IMR-90 (cell line): ENCODE data around the gene PTPRG. TPM values are rescaled to one million over a fixed set of nuclear protein-coding genes. Genes with fewer than 3 reads are reported as not detected.

Experiments
- ATAC-seq: fragments of 200-7000 bp; cut with Tn5 transposase; 2 replicates; pipeline ENCODE4 v1.9.1; 2020; ENCODE audit warnings: low read depth, mild to moderate bottlenecking, moderate library complexity
- BruUV-seq: library from RNA; stranded (reverse); fragments of 400-500 nt; replicated peaks from 2 replicates; lab custom pipeline; 2021; lab: Mats Ljungman, UMichigan
- CTCF ChIA-PET: fragments of 300-600 bp; formaldehyde crosslinking; extraction: SDS; loops from one replicate; lab custom pipeline; 2021; ENCODE audit warnings: antibody characterized with exemption; lab: Yijun Ruan, JAX
- POLR2A ChIA-PET: fragments of 300-600 bp; sonication (Branson Sonifier 250); formaldehyde crosslinking; loops from one replicate; lab custom pipeline; 2022; ENCODE audit warnings: antibody characterized with exemption; ENCODE audit not compliant: unreplicated experiment; lab: Charles Lee
- DNase-seq: peaks from one replicate; pipeline ENCODE4 v3.0.0; 2013
- H2AFZ ChIP-seq: replicated peaks from 2 replicates; pipeline ENCODE3; 2013; ENCODE audit warnings: low read length, mild to moderate bottlenecking; ENCODE audit not compliant: poor library complexity
- H2AK5ac ChIP-seq: 2 replicates; pipeline ENCODE4 v1.6.1; 2013; ENCODE audit warnings: low read depth, low read length, inconsistent platforms
- H2AK9ac ChIP-seq: replicated peaks from 2 replicates; pipeline ENCODE3; 2013; ENCODE audit warnings: mild to moderate bottlenecking, low read depth, low read length, moderate library complexity; ENCODE audit not compliant: poor library complexity
- H2BK120ac ChIP-seq: 2 replicates; pipeline ENCODE4 v1.6.1; 2013; ENCODE audit warnings: low read depth, low read length, inconsistent platforms
- H2BK15ac ChIP-seq: 3 replicates; pipeline ENCODE4 v1.6.1; 2013; ENCODE audit warnings: low read depth, low read length, inconsistent platforms
- H2BK20ac ChIP-seq: 2 replicates; pipeline ENCODE4 v1.6.1; 2013; ENCODE audit warnings: low read depth, mild to moderate bottlenecking, inconsistent platforms, low read length, moderate library complexity
- H2BK5ac ChIP-seq: 2 replicates; pipeline ENCODE4 v1.6.1; 2013; ENCODE audit warnings: mild to moderate bottlenecking, low read depth, low read length, inconsistent platforms; ENCODE audit not compliant: poor library complexity, severe bottlenecking
- H3K14ac ChIP-seq: replicated peaks from 2 replicates; pipeline ENCODE4 v1.6.1; 2013; ENCODE audit warnings: low read depth, low read length, inconsistent platforms
- H3K18ac ChIP-seq: 2 replicates; pipeline ENCODE4 v1.6.1; 2013; ENCODE audit warnings: low read depth, low read length, control low read depth
- H3K23ac ChIP-seq: 2 replicates; pipeline ENCODE4 v1.6.1; 2013; ENCODE audit warnings: low read depth, low read length, inconsistent platforms
- H3K27ac ChIP-seq: 2 replicates; pipeline ENCODE4 v1.5.1; 2013; ENCODE audit warnings: mild to moderate bottlenecking, control low read depth, low read length; ENCODE audit not compliant: insufficient read depth
- H3K27me3 ChIP-seq: 2 replicates; pipeline ENCODE4 v1.6.1; 2013; ENCODE audit warnings: low read length; ENCODE audit not compliant: control insufficient read depth, insufficient read depth
- H3K36me3 ChIP-seq: 2 replicates; pipeline ENCODE4 v1.6.1; 2013; ENCODE audit warnings: low read length, mixed read lengths; ENCODE audit not compliant: control insufficient read depth, insufficient read depth
- H3K4ac ChIP-seq: 2 replicates; pipeline ENCODE4 v1.6.1; 2013; ENCODE audit warnings: low read depth, low read length, inconsistent platforms
- H3K4me1 ChIP-seq: 2 replicates; pipeline ENCODE4 v1.6.1; 2013; ENCODE audit warnings: low read length, mixed read lengths; ENCODE audit not compliant: control insufficient read depth, insufficient read depth
- H3K4me2 ChIP-seq: 2 replicates; pipeline ENCODE4 v1.6.1; 2013; ENCODE audit warnings: low read depth, mild to moderate bottlenecking, control low read depth, low read length, moderate library complexity
- H3K4me3 ChIP-seq: 2 replicates; pipeline ENCODE4 v1.5.1; 2013; ENCODE audit warnings: low read depth, mild to moderate bottlenecking, control low read depth, low read length, moderate library complexity; ENCODE audit not compliant: insufficient read depth
- H3K56ac ChIP-seq: 2 replicates; pipeline ENCODE4 v1.6.1; 2013; ENCODE audit warnings: low read length, inconsistent platforms; ENCODE audit not compliant: insufficient read depth; ENCODE audit errors: extremely low read depth
- H3K79me1 ChIP-seq, 2 experiments: 2 replicates each; pipeline ENCODE4 v1.6.1; 2013; ENCODE audit warnings: low read length in 2 of 2, inconsistent platforms in 1 of 2, low read depth in 1 of 2
- H3K9ac ChIP-seq: 2 replicates; pipeline ENCODE4 v1.6.1; 2013; ENCODE audit warnings: low read depth, low read length, control low read depth
- H3K9me1 ChIP-seq: 2 replicates; pipeline ENCODE4 v1.6.1; 2013; ENCODE audit warnings: low read length, inconsistent platforms; ENCODE audit not compliant: insufficient read depth
- H3K9me3 ChIP-seq: 2 replicates; pipeline ENCODE4 v1.6.1; 2013; ENCODE audit warnings: low read length; ENCODE audit not compliant: control insufficient read depth, insufficient read depth
- H4K20me1 ChIP-seq: 2 replicates; pipeline ENCODE4 v1.6.1; 2013; ENCODE audit warnings: low read length, inconsistent platforms; ENCODE audit not compliant: insufficient read depth
- H4K5ac ChIP-seq: 2 replicates; pipeline ENCODE4 v1.6.1; 2013; ENCODE audit warnings: mild to moderate bottlenecking, low read depth, low read length, control low read depth
- H4K8ac ChIP-seq, 2 experiments: 2 replicates each; pipeline ENCODE4 v1.6.1; 2013; ENCODE audit warnings: low read depth in 2 of 2, low read length in 2 of 2, control low read depth in 1 of 2, inconsistent platforms in 1 of 2
- H4K91ac ChIP-seq: 2 replicates; pipeline ENCODE4 v1.6.1; 2013; ENCODE audit warnings: low read depth, low read length, inconsistent platforms; ENCODE audit not compliant: insufficient read depth
- BHLHE40 ChIP-seq: fragments of 150-350 bp; IDR thresholded peaks from 2 replicates; pipeline ENCODE4 v1.6.1; 2016; ENCODE audit warnings: mild to moderate bottlenecking, low read depth, low read length
- CEBPB ChIP-seq: IDR thresholded peaks from 2 replicates; pipeline ENCODE4 v1.6.1; 2012; ENCODE audit warnings: low read depth, low read length, improper control_type of control experiment
- CHD1 ChIP-seq: IDR thresholded peaks from 2 replicates; pipeline ENCODE4 v1.6.1; 2012; ENCODE audit warnings: low read depth, low read length, improper control_type of control experiment
- ELK1 ChIP-seq: fragments of 150-350 bp; IDR thresholded peaks from 2 replicates; pipeline ENCODE4 v1.6.1; 2016; ENCODE audit warnings: low read depth, mild to moderate bottlenecking, low read length, moderate library complexity, borderline replicate concordance
- FOS ChIP-seq: fragments of 150-350 bp; IDR thresholded peaks from 2 replicates; pipeline ENCODE4 v1.6.1; 2016; ENCODE audit warnings: low read depth, low read length
- MAFK ChIP-seq: IDR thresholded peaks from 2 replicates; pipeline ENCODE4 v1.6.1; 2012; ENCODE audit warnings: low read depth, low read length, improper control_type of control experiment
- MAZ ChIP-seq: IDR thresholded peaks from 2 replicates; pipeline ENCODE4 v1.6.1; 2012; ENCODE audit warnings: low read depth, mild to moderate bottlenecking, low read length, improper control_type of control experiment, moderate library complexity, borderline replicate concordance
- MXI1 ChIP-seq: IDR thresholded peaks from 2 replicates; pipeline ENCODE4 v1.6.1; 2012; ENCODE audit warnings: low read depth, mild to moderate bottlenecking, low read length, moderate library complexity, borderline replicate concordance
- POLR2A ChIP-seq: IDR thresholded peaks from 2 replicates; pipeline ENCODE4 v1.6.1; 2012; ENCODE audit warnings: mild to moderate bottlenecking, low read depth, low read length
- RCOR1 ChIP-seq: IDR thresholded peaks from 2 replicates; pipeline ENCODE4 v1.6.1; 2012; ENCODE audit warnings: mild to moderate bottlenecking, low read length, improper control_type of control experiment; ENCODE audit not compliant: insufficient replicate concordance
- SMC3 ChIP-seq: fragments of 150-350 bp; IDR thresholded peaks from 2 replicates; pipeline ENCODE4 v1.6.1; 2016; ENCODE audit warnings: low read depth, mild to moderate bottlenecking, antibody characterized with exemption, low read length, moderate library complexity
- WGBS, 2 experiments: methylation state at CpG; one replicate each; pipeline versions ENCODE4 v1.1.5 to v1.1.7; 2013; ENCODE audit warnings: missing lambda C conversion rate in 2 of 2; ENCODE audit not compliant: insufficient read length in 1 of 2; ENCODE audit errors: extremely low coverage in 2 of 2; 5-methylcytosine and 5-hydroxymethylcytosine counted together
- dilution Hi-C: fragments of 300-500 bp; cut with HindIII; formaldehyde crosslinking; loops from one replicate; pipeline ENCODE4 v1.14.3; 2018; ENCODE audit warnings: low sequenced_read_pairs; ENCODE audit not compliant: unreplicated experiment
- in situ Hi-C: fragments of 300-500 bp; cut with MboI; formaldehyde crosslinking; loops from 3 replicates; pipeline ENCODE4 v1.14.3; 2019; ENCODE audit warnings: low sequenced_read_pairs, inconsistent platforms, mixed read lengths
- intact Hi-C: fragments of 100-400 bp; cut with micrococcal nuclease; formaldehyde crosslinking; loops from 2 replicates; pipeline ENCODE4 v1.10.0; 2022
- polyA plus RNA-seq, 3 experiments: library from polyadenylated mRNA; depleted of rRNA; stranded (reverse); fragments of >200 nt; gene quantifications; 2 replicates each; pipeline ENCODE4 v1.2.3, GENCODE V29; 2012; ENCODE audit warnings: low replicate concordance in 1 of 3
- total RNA-seq: library from RNA; depleted of rRNA; stranded (reverse); fragments of >200 nt; gene quantifications from 2 replicates; pipeline ENCODE4 v1.2.3, GENCODE V29; 2012
- TF ChIP-seq, protein P1 (sequence below): fragments of 150-350 bp; IDR thresholded peaks from 2 replicates; pipeline ENCODE4 v1.6.1; 2017; ENCODE audit warnings: mild to moderate bottlenecking, antibody characterized with exemption, low read length, low read depth

Gene PTPRG
- total and polyA plus RNA-seq, 2 of the 4 experiments (the other 2 are of a cell fraction), result 7.7 to 31.0 TPM

GRCh38 chr3:61618871-61619270 lies 57.5 kb downstream of the PTPRG start:
- Histone ChIP-seq H2AK5ac (no peak overlapping the region), H3K56ac (no peak overlapping the region), H2BK20ac (no peak overlapping the region), H4K5ac (no peak overlapping the region), H3K14ac (no peak overlapping the region), H3K18ac (no peak overlapping the region), H3K23ac (no peak overlapping the region), H3K4ac (no peak overlapping the region), H3K79me1 (peaks cover 25 to 49% of the 10 kb centered on the region in 2 experiments), H3K9me1 (no peaks in the 10 kb centered on the region; the same call in none of the 2 replicates), H2BK120ac (no peak overlapping the region), H3K9me3 (no peaks in the 10 kb centered on the region), H4K20me1 (no peaks in the 10 kb centered on the region), H3K36me3 (no peaks in the 10 kb centered on the region; the same call in 1 of the 2 replicates), H2AFZ (no peak overlapping the region), H2AK9ac (no peak overlapping the region), H3K27me3 (no peaks in the 10 kb centered on the region), H2BK5ac (no peak overlapping the region), H2BK15ac (no peak overlapping the region), H3K4me1 (peaks cover 5% of the 10 kb centered on the region; the same call in 1 of the 2 replicates), H3K4me2 (no peak overlapping the region), H4K91ac (no peak overlapping the region), H3K4me3 (no peak overlapping the region), H3K27ac (no peak overlapping the region), H4K8ac (no peak overlapping the region), H3K9ac (no peak overlapping the region)
- in situ Hi-C loops, result no loop called here
- ChIA-PET CTCF (no interaction called here), POLR2A (interaction anchor here (0.6 kb wide), 1 partner anchor 517 kb away, joined by 4 read pairs; no protein-coding TSS in a partner anchor)
- dilution Hi-C loops, result no loop called here
- BruUV-seq, result no TSS peak
- no peak for ATAC-seq
- WGBS, 2 experiments, result no CpG with 5 or more reads among the region's 6 CpGs
- DNase-seq, result no peak
- TF ChIP-seq MXI1 (no peak), MAFK (no peak), ELK1 (no peak), POLR2A (no peak), BHLHE40 (no peak), FOS (no peak), MAZ (no peak), CHD1 (no peak), SMC3 (no peak), CEBPB (no peak), RCOR1 (no peak)
- TF ChIP-seq, protein P1, sequence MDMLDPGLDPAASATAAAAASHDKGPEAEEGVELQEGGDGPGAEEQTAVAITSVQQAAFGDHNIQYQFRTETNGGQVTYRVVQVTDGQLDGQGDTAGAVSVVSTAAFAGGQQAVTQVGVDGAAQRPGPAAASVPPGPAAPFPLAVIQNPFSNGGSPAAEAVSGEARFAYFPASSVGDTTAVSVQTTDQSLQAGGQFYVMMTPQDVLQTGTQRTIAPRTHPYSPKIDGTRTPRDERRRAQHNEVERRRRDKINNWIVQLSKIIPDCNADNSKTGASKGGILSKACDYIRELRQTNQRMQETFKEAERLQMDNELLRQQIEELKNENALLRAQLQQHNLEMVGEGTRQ, result no peak
- intact Hi-C loops, result no loop called here
